Measurements from ENCODE around the gene WDR1.
A peak's percentile ranks its signal among the peaks of the same experiment; 100 is the strongest.

WDR1 gene

GRCh38 chr4:10084651-10085358, 31.8 kb downstream of the WDR1 start:
- DNase-seq (ENCODE audit: low spot score) = no peak

GRCh38 chr4:10083861-10084641, 32.5 kb downstream of the WDR1 start:
- DNase-seq (ENCODE audit: low spot score) = no peak

- DNase-seq (ENCODE audit: low spot score) = no peak
These were observed 33.2 kb downstream of the WDR1 start for GRCh38 chr4:10083331-10083771.

GRCh38 chr4:10082459-10083272, 33.9 kb downstream of the WDR1 start:
- no peak for DNase-seq (ENCODE audit: low spot score)

GRCh38 chr4:10082047-10082446, 34.6 kb downstream of the WDR1 start:
- DNase-seq (ENCODE audit: low spot score) = no peak

- DNase-seq (ENCODE audit: low spot score) = no peak
These were observed 35.4 kb downstream of the WDR1 start for GRCh38 chr4:10081218-10081606.

GRCh38 chr4:10080589-10081217, 35.9 kb downstream of the WDR1 start:
- DNase-seq (ENCODE audit: low spot score) = no peak

- no peak for DNase-seq (ENCODE audit: low spot score)
These were observed 36.5 kb downstream of the WDR1 start for GRCh38 chr4:10079912-10080588.

GRCh38 chr4:10079256-10079655, 37.3 kb downstream of the WDR1 start:
- DNase-seq (ENCODE audit: low spot score) = no peak

- no peak for DNase-seq (ENCODE audit: low spot score)
These were observed 37.9 kb downstream of the WDR1 start for GRCh38 chr4:10078481-10079233.

GRCh38 chr4:10077483-10078335, 38.9 kb downstream of the WDR1 start:
- DNase-seq (ENCODE audit: low spot score) = no peak

GRCh38 chr4:10077076-10077475, 39.5 kb downstream of the WDR1 start:
- DNase-seq (ENCODE audit: low spot score) = no peak

- no peak for DNase-seq (ENCODE audit: low spot score)
These were observed 40.6 kb downstream of the WDR1 start for GRCh38 chr4:10075953-10076391.

- DNase-seq (ENCODE audit: low spot score) = no peak
These were observed 41.3 kb downstream of the WDR1 start for GRCh38 chr4:10075158-10075863.

- DNase-seq (ENCODE audit: low spot score) = peak; percentile 46
These were observed 41.9 kb downstream of the WDR1 start for GRCh38 chr4:10074767-10075105.

- no peak for DNase-seq (ENCODE audit: low spot score)
These were observed 42.4 kb downstream of the WDR1 start for GRCh38 chr4:10074076-10074766.

GRCh38 chr4:10072420-10073017, 44.1 kb downstream of the WDR1 start:
- DNase-seq (ENCODE audit: low spot score) = no peak

- no peak for DNase-seq (ENCODE audit: low spot score)
These were observed 47.4 kb downstream of the WDR1 start for GRCh38 chr4:10069075-10069642.
